ENCODE results near the gene NXPH1.

The NXPH1 gene

GRCh38 chr7:8436965-8437364 is 3.6 kb downstream of the NXPH1 start:
- peak; percentile 17 for DNase-seq (ENCODE audit: low spot score)

DNA sequence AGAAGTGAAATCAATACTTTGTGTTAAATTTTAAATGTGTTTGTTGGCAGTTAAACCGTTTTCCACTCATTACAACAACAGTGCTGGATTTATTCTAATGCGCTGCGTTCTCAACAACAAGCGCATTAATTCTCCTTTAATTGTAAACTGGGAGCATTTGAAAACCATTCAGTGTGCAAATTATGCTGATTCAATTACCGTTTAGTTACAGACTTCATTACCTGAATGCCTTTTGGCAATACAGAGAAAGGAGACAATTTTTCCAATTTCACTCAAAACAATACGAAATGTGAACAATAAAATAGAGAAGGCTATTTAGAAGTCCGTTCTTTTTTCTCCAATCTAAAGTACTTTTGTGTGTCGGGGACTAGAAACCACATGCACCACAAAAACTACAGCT is 4.2 kb downstream of the NXPH1 start:
- DNase-seq (ENCODE audit: low spot score) = no peak

- DNase-seq (ENCODE audit: low spot score) = no peak
Measured at GRCh38 chr7:8440670-8441069, 7.3 kb downstream of the NXPH1 start.

DNA sequence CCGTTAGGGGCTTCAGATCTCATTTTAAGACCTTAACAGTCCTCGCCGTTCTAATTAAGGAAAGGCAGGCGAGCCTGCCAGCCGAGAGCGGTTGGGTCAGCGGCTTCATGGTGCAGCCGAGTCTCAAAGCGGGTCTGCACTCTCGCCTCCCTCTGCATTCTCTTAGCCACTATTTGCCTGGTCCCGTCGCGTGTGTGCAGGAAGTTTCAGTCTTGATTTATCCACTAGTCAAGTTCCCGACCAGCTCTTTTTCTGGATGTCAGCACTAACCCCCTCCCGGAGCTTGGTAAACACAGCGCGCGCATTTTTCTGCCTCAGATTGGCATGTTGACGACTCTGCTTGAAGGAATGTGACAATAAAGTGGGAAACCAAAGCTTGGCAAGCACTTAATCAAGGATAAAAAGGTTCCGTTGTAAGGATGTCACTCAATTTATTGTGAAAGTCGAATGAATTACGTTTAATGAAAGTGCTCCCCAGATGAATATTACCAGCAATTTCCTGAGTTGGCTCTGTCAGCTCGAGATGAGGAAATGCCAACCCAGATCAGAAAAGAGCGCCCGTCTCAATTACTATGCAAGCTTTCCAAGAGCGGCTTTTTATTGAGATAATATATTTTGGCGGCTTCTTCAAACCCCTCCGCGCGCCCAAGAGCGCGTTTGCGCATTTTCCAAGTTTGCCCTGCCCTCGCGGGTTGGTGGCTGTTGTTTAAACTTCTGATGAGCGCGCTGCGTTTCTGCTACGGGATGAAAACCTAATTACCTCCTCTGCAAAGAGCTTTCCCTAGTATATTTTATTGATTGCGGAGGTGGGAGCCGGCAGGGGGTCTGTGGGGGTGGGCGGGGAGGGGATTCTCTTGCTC is 7.9 kb downstream of the NXPH1 start:
- DNase-seq (ENCODE audit: low spot score) = no peak

DNA sequence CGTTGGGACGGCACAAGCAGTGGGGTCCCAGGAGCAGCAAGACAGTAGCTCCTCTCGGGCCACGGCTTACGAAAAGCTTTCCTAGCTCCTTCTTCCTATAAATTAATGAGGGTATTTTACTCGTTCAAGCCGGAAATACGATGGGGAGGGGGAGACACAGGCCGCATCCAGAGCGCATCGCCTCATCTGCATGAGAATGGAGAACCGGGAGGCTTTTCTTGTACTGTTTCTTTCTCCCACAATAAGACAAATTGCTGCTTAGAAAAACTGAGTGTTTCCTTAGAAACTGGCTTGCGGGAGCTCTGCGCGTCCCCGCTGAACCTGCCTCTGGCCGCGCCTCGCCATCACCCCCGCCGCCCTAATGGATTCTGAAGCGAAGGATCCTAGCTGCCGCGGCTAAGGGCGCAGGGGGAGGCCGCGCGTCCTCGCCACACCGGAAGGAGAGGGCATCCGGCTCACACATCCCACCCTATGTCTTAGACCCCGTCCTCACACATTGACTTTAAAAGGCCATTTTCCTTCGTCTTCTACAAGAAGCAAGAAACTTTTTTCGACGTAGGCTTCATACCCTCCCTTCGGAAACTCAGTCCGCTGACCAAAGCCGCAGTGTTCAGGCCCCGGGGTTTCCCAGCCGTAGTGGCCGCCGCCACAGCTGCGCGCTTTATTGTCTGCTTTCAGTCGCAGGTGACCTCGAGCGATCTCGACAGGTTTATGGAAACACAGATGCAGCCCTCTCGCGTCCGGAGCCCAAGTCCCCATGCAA is 8.8 kb downstream of the NXPH1 start:
- no peak for DNase-seq (ENCODE audit: low spot score)

DNA sequence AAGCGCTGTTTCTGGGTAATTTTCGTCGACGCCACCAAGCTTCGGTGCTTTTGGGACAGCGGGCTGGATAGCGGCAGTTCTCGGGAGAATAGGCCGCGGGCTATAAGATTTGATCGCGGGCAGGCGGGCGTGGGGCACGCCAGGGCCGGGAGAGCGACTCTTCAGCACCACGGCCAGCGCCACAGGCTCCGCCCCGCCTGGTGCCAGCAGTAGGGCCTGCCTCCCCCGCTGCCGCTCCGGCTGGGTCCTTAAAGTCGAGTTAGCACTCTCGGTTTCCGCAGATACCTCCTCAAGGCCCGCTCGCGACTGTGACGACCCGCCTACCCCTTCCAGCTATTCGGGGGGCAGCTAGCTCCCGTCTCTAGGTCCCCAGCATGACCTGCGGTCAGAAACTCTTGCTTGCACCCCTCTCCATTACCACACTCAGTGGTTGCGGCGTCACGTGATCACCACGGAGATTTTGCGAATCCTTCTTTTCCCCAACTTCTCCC is 9.4 kb downstream of the NXPH1 start:
- no peak for DNase-seq (ENCODE audit: low spot score)

DNA sequence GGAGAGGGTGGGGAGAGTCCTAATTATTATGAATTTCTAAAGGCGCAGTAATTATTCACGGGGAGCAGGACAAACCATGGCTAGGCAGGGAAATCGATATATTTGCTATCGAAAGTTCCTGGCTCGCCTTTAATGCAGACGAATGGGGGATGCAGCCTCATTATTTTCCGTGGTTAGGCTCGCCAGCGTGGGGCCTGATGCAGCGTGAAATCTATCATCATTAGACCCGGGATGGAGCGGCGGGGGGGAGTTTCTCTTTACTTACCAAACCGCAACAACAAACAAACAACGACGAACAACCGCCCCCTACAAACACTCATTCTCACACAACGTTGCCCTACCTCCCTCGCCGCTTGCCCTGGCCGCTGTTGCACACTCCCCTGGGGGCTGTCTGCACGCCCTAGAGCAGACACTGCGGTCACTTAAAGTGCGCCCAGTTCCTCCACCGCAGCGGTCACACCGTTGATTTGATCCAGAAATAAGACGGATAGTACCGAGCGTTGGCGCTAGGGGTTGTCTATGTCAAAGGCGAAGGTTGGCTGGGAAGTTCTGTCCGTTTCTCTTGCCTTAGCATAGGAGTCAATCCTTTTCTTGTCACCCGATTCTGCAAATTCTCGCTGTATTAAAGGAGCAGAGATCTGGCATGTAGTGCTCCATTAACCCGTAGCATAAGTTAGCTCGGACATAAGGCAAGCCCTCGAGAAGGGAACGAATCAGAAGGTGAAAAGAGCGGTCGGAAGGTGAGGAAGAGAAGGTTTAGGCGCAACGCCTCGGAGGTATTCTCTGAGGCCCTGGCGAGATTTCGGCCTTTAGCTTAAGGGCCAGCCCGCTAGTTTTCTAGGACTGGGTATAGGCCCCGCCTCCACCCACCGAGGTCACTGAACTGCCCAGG is 10.4 kb downstream of the NXPH1 start:
- DNase-seq (ENCODE audit: low spot score) = no peak

- no peak for DNase-seq (ENCODE audit: low spot score)
Measured at GRCh38 chr7:8444468-8444769, 11.0 kb downstream of the NXPH1 start.

DNA sequence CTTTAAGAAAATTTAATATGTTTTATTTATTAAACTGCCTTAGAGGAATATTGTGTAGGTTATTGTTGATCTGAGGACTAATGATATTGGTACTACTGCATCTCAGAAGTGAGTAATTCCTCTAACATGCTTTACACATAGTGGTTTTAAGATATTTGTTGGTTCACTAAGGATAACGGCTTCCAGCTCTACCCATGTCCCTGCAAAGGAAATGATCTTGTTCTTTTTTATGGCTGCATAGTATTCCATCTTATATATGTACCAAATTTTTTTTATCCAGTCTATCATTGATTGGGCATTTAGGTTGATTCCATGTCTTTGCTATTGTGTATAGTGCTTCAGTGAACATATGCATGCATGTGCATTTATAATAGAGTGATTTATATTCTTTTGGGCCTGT is 20.1 kb downstream of the NXPH1 start:
- no peak for DNase-seq (ENCODE audit: low spot score)

- no peak for DNase-seq (ENCODE audit: low spot score)
Measured at GRCh38 chr7:8455426-8455825, 22.0 kb downstream of the NXPH1 start.

- no peak for DNase-seq (ENCODE audit: low spot score)
Measured at GRCh38 chr7:8462309-8462708, 28.9 kb downstream of the NXPH1 start.

- DNase-seq (ENCODE audit: low spot score) = no peak
Measured at GRCh38 chr7:8465338-8465737, 31.9 kb downstream of the NXPH1 start.

- DNase-seq (ENCODE audit: low spot score) = no peak
Measured at GRCh38 chr7:8480527-8480926, 47.1 kb downstream of the NXPH1 start.

GRCh38 chr7:8481096-8481495 is 47.7 kb downstream of the NXPH1 start:
- DNase-seq (ENCODE audit: low spot score) = no peak

- DNase-seq (ENCODE audit: low spot score) = no peak
Measured at GRCh38 chr7:8481752-8482446, 48.5 kb downstream of the NXPH1 start.

DNA sequence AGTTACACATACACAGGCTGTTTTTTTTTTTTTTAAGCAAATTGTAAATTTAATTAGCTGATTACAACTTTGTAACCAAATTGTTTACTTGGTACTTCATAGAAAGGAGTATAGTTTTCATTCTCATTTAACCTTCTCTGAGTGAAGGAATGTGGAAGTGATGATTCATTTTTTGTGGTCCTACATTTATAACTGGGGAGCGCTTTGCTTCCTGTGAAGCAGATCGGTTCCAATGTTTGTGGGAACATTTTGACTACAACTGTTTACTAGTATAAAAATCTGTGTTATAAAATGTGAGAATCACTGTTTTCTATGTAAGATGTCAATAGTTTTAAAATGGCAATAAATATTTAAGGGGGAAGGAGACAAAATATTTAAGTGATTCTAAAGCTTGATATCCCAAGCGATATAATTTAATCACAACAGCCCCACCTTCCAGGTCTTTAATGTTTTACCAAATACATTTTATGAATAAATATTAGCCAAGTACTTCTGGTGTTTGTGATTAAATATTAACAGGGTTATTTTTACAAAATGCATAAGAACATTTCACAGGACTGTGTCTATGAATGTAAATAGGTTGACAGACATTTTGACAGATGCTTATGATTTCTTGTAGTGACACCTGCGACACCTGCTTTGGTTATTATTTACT is 57.1 kb downstream of the NXPH1 start:
- no peak for DNase-seq (ENCODE audit: low spot score)

DNA sequence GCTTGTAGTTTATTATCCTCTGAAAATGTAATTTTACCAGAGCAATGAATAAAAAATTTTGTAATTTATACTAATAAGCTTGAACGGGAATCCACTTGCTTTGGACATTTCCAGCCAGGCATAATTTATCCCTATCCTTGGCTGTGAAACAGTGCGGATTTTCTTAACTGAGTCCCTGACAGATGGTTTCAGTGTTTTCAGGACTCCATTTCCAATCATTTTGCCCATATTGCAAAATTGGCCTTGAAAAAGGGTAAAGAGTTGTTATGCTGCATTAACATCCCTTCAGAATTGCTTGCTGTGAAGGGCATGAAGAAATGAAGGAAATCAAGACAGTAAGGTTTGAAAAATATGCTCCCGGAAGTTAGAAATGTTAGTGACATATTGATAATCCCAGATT is 57.7 kb downstream of the NXPH1 start:
- no peak for DNase-seq (ENCODE audit: low spot score)

- no peak for DNase-seq (ENCODE audit: low spot score)
Measured at GRCh38 chr7:8491544-8492489, 58.4 kb downstream of the NXPH1 start.

DNA sequence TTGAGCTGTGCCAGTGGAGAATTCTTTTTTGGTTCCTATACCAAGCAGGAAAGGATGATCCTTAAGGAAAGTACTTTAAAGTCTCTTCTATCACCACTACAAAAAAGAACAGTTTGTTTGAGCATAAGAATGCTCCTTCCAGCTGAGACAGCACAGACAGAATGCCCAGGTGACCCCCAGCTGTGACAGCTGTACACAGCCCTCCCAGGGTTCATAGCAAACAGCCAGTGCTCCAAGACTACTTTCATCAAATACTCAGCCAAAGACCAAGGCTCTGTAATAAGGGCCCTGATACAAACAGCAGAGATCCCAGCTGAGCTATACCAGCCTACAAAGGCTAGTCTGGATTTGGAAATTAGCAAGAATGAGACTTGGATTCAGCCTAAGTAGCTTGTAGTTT is 65.7 kb downstream of the NXPH1 start:
- DNase-seq (ENCODE audit: low spot score) = no peak

DNA sequence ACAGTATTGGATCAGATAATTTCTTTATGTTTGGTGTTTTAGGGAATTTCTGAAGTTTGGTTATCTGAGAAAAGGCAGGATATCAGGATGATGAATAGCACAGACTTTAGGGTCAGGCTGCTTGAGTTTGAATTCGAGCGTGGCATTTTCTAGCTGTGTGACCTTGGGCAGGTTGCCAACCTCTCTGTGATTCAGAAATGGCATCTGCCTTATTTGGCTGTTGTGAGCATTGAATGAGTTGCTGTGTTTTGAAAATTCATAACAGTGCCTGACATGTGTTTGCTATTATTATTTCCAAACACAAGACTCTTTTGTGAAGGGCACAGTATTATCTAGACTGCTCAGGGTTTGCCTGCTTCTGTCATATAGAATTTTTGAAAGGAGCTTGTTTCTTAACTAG is 66.9 kb downstream of the NXPH1 start:
- no peak for DNase-seq (ENCODE audit: low spot score)

Data from hematopoietic multipotent progenitor cell treated with erythropoietin and hydrocortisone succinate and interleukin-3 and kit ligand, for 17 days (in vitro differentiated cells).